HPDE6-E6E7 (cell line): Measurements from ENCODE around the gene GPM6B.
"Not testable (repeated sequence)": the region's sequence is repeated elsewhere in the genome, so short reads cannot be mapped to it uniquely, and the experiment has no call there.

Experiments used
- DNase-seq: peaks from one replicate; pipeline ENCODE4 v3.0.0; 2011; ENCODE audit warnings: missing footprints; ENCODE audit errors: extremely low spot score

GPM6B gene

GRCh38 chrX:13726583-13726982 is 90.3 kb downstream of the GPM6B start:
- not testable (repeated sequence) for DNase-seq

- DNase-seq = not testable (repeated sequence)
Observed at GRCh38 chrX:13724878-13725277, 92.0 kb downstream of the GPM6B start.

DNA sequence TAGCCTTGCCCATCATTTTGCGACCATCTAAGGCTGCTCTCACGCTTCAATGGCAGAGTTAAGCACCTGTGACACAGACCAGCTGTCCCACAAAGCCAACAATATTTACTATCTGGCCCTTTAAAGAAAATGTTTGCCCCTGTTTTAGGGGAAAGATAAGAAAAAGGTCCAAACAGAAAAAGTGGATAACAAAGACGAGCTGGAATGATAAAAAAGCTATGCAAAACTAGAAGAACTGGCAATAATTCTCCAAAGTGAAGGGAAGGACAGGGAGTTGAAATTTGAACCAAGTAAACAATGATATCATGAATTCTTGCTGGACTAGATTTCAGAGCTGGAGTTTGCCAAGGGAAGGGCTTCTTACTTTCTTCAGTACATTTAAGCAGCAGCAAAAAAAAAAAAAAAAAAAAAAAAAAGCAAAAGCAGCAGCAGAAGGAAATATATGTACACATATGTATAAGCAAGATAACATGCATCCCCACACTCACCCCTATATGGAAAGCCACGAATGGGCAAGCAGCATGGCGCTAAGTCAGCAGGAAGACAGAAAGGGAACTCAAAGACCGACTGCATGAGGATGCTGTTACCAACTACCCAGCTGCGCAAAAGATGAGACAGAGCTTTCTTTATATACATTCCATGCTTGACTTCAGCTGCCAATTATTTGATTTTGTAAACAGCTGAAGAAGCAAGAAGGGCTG is 94.9 kb downstream of the GPM6B start:
- no peak for DNase-seq

- DNase-seq = no peak
Observed at GRCh38 chrX:13721371-13721770, 95.5 kb downstream of the GPM6B start.
